NCI-H2196 (cell line): ENCODE results near the gene MTERF2.

Source experiments
- DNase-seq: peaks from one replicate; lab custom pipeline; 2025; ENCODE audit not compliant: unreplicated experiment; lab: John Stamatoyannopoulos, UW

MTERF2 gene

DNA sequence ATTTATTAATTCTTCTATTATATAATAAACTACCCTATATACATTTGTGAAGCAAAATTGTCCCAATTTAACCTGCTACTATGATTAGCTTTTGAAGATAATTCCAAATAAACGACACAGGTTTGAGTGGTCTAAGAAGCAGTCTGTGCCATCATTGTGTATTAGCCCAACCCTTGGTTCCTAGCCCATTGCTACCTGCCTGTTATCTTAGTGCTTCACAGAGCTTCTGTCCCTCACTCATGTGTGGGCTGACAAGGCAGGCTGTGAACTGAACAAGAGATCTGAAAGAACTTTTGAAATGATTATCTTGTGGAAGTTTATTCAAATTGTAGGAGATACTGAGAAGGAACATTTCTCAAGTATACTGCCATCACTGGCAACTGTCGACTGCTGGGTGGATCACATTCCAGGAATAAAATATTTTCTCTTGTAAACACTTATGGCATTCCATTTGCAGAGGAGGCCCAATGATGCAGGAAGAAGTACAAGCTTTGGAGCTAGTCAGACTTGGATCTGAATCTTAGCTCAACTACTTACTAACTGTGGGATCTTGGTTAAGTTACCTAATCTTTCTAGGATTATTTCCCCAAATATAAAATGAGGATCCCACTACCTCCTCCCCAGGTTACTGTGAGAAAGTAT lies 7.8 kb upstream of the MTERF2 start:
- DNase-seq: no peak

DNA sequence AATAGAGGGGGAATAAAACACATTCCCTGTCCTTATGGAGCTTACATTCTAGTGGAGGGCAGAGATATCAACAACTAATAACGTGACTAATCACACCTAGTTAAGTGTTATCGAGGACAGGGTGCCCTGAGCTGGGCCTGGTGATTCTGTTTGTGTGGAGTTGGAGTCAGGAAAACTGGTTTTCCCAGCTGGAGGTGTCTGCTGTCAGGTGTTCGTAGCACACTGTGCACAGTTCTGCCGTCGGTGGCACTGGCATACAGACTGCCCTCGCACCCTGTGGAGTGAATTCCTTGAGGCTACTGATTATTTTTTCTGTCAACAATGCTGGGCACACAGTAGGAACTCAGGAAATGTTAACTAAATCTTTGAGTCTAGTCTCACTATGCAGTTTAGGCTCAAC lies 900 bp upstream of the MTERF2 start:
- DNase-seq: no peak

DNA sequence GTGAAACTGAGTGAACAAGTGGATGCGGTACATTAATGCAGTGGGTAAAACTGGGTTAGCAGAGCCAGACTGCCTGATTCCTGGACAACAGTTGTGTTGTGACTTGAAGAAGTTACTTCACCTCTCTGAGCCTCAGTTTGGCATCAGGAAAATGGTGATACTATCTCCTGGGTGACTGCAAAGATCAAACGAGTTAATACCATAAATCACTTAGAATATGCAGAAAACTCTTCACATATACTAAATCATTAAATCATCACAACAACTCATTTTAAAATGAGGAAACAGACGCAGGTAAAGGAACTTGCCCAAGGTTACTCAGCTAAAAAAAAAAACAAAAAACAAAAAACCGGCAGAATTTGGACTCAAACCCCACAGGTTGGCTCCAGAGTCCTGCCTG lies 811 bp downstream of the MTERF2 start:
- no peak for DNase-seq

DNA sequence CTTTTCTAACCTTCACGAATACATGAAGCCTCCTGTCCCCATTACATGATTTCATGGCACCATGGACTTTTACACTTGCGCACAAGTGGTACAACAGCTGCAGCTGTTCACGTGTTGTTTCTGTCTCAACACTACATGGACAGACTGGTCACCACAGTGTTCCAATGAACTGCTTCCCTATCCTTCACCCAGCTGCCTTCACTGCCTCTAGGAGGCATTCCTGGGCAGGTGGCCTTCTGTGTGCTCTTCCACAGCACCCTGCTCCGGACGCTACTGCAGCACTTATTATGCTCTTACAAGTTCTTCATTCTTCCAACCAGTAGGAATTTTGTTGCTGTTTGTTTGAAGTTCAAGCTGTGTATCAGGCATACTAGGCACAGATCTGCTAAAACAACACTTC lies 1.5 kb downstream of the MTERF2 start:
- DNase-seq: no peak

DNA sequence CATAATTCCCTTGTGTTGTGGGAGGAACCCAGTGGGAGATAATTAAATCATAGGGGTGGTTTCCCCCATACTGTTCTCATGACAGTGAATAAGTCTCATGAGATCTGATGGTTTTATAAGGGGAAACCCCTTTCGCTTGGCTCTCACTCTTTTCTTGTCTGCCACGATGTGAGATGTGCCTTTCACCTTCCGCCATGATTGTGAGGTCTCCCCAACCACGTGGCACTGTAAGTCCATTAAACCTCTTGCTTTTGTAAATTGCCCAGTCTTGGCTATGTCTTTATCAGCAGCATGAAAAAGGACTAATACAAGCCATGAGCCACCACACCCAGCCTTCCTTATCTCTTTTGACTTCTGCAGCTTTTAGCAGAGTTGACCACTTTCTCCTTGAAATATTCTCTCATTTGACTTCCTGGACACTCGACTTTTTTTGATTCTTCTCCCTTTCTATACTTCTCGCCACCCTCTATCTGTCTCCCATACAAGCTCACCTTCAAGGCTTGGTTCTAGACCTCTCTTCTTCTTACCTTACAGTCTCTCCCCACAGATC lies 2.3 kb downstream of the MTERF2 start:
- no peak for DNase-seq

DNA sequence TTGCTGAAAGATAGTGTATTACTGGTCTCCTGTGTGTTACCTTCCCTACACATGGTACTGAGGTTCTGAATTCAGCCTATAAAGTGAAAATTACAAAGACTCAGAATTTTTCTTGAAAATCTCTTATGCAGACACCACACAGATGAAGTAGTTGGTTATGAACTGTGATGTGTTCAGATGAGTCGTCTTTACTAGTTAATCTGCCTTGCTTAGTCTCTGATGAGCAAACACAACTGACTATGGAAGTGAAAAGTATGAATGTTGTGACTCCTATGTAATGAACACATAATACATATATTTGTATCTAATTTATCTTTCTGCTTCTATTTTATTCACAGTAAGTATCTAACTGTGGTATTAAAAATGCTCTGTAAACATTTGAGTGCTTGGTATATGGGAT lies 4.7 kb downstream of the MTERF2 start:
- no peak for DNase-seq

DNA sequence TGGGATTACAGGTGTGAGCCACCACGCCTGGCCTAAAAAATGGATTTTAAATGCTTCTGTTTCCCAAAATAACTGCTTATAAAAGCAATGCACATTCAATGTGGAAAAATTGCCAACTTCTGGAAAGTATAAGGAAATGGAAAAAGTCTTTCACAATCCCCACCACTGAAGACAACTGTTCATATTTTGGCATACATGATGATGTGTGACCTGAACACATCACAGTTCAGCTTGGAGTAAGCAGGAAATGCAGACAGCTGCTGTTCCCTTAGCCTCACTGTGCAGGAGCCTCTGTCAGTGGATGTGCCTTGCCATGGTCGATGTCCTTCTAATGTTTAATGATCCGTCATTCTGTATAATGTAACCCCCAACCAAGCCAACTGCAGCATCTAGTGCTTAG lies 5.2 kb downstream of the MTERF2 start:
- no peak for DNase-seq

DNA sequence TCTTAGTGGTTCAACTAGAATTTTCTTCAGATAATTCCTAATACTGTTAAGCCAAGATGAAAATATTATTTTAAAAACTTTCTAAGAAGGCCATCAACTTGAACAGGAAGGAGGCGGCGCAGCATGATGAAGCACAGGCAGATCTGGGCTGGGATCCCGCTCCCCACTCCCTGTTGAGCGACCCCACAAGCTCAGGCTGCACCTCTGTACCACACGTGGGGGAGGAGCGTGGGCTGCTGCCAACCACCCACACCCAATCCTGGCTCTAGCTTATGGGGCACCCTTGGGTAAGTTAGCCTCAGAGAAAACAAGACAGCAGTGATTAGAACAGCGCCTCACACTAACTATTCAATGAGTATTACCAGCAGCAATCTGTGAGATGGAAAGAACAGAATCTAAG lies 6.0 kb downstream of the MTERF2 start:
- DNase-seq: no peak

DNA sequence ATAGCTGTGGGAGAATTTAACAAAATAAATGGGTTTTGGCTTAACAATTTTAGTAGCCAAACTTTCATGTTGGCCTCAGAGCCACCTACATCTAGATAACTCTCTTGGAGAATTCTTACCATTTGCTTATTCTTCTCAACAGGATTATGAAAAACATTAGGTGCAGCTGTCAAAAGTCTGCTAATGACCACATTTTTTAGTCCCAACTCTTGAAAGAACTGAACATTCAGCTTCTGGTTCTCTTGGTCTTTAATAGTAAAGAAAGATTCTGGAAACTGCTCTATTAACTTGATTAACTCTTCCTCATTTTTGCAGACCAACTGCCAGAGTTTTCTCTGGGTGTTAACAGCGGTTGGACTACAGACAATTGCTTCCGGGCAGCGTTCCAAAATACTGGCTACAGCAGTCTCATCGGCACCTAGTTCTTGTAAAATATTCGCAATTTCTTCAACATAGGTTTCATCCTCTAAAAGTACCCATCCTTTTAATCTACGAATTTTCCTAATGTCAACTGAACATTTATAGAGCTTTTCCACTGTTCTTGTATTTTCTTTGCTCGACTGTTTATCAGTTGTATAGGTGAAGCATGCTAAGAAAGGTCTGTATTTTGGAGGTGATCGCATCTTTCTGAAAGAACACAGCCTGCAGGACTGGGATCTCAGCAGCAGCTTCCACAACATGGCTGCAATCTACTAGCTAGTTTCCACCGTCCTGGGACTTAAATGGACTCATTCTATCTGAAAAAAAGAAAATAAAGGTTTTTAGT lies 8.7 kb downstream of the MTERF2 start:
- peak; percentile 76 for DNase-seq

DNA sequence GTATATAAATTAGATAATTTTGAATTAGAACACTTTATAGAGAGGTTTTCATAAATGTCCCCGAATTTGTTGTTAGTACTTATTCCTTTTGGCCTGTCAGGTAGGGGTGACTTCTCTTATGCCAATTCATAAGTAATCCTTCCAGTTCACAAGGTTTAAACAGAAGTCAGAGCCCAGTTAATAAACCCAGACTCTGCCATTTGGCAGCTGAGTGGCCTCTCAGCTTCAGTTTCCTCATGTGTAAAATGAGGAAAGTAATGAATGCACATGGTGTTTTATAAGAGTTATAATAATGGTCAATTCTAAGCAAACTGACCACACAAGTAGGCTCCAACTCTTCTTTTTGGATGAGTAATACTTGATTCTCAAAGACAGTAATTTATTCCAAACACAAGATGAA lies 10.3 kb downstream of the MTERF2 start:
- DNase-seq: no peak

DNA sequence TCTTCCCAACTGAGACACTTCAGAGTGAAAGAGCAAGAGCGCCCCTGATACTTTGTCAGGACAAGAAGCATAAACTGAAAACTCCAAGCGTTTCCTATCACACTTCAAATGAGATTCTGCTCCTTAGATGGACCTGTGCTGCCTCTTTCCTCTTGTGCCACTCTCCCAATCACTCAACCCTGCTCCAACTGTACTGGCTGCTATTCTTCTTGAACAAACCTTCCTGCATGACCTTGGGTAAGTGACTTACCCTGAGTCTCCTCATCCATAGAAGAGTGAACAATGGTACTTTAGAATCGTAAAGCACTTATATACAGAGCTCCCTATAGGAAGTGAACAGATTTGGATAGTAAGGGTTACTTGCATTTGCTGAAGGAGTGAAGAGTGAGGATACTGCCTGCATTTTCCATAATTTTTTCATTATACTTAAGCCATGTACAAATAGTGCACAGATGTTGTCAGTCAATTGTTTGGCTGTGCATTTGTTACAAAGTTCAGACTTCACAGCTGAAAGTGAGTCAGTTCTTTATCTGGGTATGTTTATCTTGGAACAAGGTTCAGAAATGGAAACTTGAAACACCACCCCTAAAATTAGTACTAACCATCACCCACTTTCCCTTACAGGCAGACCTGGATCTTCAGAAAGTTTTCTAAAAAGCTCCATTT lies 10.8 kb downstream of the MTERF2 start:
- DNase-seq: no peak

DNA sequence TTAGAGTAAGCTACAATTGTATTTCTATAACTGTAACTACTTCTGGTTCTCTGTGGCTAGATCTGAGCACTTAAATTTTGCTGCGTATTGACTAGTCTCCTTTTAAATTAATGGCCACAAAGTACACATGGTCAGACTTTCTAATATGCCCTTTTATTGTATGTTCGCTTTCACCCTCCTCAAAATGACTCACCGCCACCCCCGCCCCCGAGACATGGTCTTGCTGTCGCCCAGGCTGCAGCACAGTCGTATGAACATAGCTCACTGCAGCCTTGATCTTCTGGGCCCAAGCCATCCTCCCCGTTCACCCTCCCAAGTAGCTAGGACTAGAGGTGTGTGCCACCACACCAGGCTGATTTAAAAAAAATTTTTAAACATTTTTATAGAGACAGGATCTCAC lies 11.8 kb downstream of the MTERF2 start:
- no peak for DNase-seq

DNA sequence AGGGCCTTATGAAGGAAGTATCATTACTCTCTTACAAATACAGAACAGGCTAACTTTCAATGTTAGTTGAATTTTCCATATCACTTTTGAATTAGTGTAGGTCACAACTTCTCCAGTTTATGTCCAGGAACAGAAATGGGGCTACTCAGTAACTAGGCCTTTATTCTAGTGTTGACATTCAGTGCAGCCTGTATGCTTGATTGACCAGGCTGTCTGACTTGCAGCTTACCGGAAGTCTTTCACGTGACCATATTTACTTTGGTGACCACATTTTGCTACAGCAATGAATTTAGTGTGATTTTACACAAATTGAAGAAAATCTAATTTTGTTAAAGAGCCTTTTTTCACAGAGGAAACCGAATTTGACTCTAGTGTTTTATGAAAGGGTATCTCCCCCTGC lies 12.4 kb downstream of the MTERF2 start:
- peak; percentile 19 for DNase-seq

DNA sequence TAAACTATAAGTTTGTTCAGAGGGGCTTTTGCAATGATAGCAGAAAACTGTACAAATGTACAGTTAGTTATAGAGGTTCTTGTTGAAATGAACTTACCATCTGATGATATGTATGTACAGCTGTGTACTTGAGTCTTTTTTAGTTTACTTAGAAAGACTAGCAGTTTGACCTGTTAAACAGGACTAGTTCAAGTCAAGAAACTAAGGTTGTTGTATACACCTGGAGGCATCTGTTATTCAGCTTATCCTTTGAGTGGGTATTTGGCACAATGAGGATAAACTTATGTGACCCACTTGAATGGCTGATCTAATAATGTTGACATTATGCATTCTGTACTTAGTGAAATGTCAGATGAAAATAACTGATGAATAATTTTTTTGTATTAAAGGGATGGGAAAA lies 13.4 kb downstream of the MTERF2 start:
- no peak for DNase-seq

DNA sequence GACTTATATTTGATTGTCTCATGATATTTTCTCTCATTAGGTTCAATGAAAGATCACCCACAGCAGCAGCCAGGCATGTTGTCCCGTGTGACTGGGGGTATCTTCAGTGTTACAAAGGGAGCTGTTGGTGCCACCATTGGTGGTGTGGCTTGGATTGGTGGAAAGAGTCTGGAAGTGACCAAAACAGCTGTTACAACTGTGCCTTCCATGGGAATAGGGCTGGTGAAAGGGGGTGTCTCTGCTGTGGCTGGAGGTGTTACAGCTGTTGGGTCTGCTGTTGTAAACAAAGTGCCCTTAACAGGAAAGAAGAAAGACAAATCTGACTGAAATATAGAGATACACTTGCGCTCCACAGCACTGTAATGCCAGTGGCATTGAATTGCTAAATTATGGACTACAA lies 15.9 kb downstream of the MTERF2 start:
- DNase-seq: no peak

DNA sequence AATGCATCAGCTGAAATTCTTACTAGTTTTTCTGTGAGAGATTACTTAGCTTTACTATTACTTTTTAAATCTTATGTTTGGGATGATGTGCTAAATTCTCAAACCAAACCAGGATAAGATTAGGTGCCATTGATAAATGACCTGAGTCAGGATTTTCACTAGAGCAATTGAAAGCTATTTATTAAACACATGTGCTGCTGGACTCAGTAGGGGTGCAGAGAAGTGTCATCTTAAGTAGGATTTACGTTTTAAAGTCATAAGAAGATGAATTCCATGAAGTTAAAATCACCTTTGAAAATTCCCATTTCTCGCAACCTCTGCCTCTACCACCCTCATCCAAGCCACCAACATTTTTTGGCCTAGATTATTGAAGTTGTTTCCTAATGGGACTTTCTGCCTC lies 22.4 kb downstream of the MTERF2 start:
- DNase-seq: no peak

DNA sequence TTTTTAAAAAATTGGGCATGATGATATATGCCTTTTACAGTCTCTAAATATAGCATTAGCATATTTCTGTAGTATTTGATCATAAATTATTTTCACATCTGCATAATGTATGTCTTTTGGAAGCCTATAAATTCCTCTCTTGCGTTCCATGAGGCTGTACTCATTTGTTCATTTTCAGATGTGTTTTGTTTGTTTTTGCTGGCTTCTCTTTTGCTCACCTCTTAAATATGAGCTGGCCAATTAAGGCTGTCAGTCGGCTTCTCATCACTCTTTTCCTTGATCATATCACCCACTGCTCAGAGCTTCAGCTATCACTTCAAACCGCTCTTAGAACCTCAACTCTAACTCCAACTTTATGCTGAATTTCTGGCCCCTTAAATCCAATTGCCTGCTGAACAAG lies 24.7 kb downstream of the MTERF2 start:
- DNase-seq: no peak

DNA sequence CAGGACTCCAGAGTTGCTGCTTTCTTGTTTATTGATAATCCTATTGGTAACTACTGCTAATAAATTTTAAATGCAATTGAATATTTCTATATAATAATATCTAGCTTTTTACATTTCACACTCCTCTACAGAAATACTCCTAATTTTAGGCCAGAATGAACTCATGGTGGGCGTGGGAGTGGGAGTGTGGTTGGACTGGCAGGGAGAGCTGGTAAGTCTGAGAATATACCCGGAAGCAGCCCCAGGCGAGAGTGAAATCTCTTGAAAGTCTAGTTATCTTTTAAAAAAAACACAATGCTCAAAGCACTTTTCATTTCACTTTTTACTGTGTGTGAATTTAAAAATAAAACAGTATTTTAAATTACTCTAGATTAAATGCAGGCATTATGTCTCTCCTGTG lies 26.5 kb downstream of the MTERF2 start:
- no peak for DNase-seq

DNA sequence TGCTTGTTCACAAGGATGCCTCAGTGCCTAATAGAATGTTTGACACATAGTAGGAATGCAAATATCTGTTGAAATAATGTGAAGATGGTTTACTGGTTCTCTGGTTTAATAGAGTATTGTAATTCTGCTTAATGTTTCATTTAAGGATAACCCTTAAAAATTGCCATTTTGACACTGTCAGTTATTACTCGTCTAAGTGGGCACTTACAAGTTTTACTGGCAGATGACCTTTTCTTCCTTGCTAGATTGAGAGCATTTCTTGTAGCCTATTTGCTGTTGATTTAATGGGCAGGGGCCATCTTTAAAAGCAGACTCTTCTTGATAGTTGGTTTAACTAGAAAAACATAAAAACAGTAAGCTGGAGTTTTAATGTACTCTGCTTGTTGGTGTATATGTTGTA lies 29.4 kb downstream of the MTERF2 start:
- no peak for DNase-seq

DNA sequence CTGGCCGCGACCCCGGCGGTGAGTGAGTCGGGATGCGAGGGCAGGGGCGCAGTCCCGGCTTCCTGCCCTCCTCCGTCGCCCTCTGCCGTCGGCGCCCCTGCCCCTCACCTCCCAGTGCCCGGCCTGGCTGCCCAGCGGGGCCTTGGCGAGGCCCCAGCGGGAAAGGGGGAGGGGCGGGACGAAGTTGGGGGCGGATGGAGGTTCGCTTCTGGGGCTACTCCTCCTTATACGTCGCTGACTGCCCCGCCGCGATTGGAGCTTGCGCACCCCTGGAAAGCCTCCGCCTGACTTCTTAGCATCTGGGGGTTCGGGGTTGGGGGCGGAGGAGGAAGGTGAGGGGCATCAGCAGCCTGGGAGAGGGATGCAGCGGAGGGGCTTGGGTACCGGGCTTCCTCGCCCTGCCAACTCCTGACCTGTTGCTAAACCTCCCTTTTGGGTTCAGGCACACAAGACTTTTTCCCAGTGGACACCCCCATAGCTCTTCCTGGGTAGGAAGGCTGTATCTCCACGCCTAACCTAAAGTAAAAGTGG lies 30.8 kb downstream of the MTERF2 start:
- DNase-seq: peak; percentile 52

DNA sequence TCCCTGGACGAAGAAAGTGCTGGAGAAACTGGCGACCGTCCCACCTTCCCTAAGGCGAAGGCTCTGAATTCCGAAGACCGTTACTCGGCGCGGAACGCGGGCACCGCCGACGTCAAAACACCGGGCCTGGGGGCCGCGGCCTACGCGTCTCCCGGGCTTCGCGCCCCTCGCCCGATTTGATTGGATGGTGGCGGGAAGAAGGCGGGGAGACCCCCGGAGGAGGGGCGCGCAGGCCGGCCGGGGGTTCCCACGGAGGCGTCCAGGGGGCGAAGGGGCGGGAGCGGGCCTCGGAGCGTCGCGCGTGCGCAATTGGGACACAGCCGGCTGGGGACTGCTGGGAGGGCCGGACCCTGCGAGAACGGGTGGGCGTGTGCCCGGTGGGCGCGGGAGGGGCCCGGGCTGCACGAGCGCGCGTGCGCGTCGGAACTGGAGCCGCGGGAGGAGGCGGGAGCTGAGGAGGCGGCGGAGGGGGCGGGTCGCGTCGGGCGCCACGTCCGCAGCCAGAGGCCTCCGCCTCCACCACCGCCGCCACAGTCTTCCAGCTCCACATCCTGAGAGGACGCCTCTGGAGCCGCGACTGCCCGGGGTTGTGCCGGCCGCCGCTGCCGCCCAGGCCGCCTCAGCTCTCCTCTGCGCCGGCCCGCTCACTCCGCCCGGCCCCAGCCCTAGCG lies 31.4 kb downstream of the MTERF2 start, which contains the start of gene TMEM263:
Gene TMEM263, plus strand, starts transcription at position 531 of the 671 bp plus-strand sequence. CDS start 11,210 bp downstream, outside the sequence.
- DNase-seq: peak; percentile 96
